Esophagus squamous epithelium (tissue), 4 donors: ENCODE measurements around the gene ELK1.

Source experiments
- CTCF ChIP-seq, 6 experiments: fragments of 450-650 bp in 4 of 6; fragments of 200-600 bp in 2 of 6; sonication (generic) in 2 of 6; IDR thresholded peaks; one replicate each; pipeline ENCODE4 v1.5.1; 2016 to 2019; ENCODE audit warnings: antibody characterized with exemption in 6 of 6, mild to moderate bottlenecking in 4 of 6, moderate library complexity in 4 of 6
- POLR2A ChIP-seq, 4 donors: fragments of 450-650 bp; IDR thresholded peaks; one replicate each; pipeline ENCODE4 v1.6.1; 2017; ENCODE audit warnings: antibody characterized with exemption in 4 of 4, mild to moderate bottlenecking in 4 of 4, moderate library complexity in 3 of 4

- TF ChIP-seq POLR2A (IDR thresholded peaks at IDR 0.05) (no peak), CTCF (IDR thresholded peaks at IDR 0.05) (no peak)
These were observed 11.5 kb downstream of the ELK1 start for GRCh38 chrX:47638816-47639215.
